ENCODE data around the gene SOCS2.
"Not testable (repeated sequence)": the region's sequence is repeated elsewhere in the genome, so short reads cannot be mapped to it uniquely, and the experiment has no call there.

Gene SOCS2

GRCh38 chr12:93571925-93572711 lies at the start of gene SOCS2:
TSS of gene SOCS2 (plus strand) at chr12:93572675. CDS start at chr12:93572898, 223 bp downstream.
- DNase-seq (ENCODE audit: low read depth), result no peak

- no peak for DNase-seq (ENCODE audit: low read depth)
Measured at GRCh38 chr12:93524386-93525133, 47.9 kb upstream of the SOCS2 start.

GRCh38 chr12:93526786-93527428 lies 45.6 kb upstream of the SOCS2 start:
- DNase-seq (ENCODE audit: low read depth), result no peak

GRCh38 chr12:93530358-93530757 lies 42.1 kb upstream of the SOCS2 start:
- no peak for DNase-seq (ENCODE audit: low read depth)

- no peak for DNase-seq (ENCODE audit: low read depth)
Measured at GRCh38 chr12:93533310-93533709, 39.2 kb upstream of the SOCS2 start.

- no peak for DNase-seq (ENCODE audit: low read depth)
Measured at GRCh38 chr12:93536111-93536765, 36.2 kb upstream of the SOCS2 start.

- DNase-seq (ENCODE audit: low read depth), result no peak
Measured at GRCh38 chr12:93536766-93537488, 35.5 kb upstream of the SOCS2 start.

- DNase-seq (ENCODE audit: low read depth), result no peak
Measured at GRCh38 chr12:93537769-93538168, 34.7 kb upstream of the SOCS2 start.

GRCh38 chr12:93539821-93540220 lies 32.7 kb upstream of the SOCS2 start:
- no peak for DNase-seq (ENCODE audit: low read depth)

GRCh38 chr12:93540466-93540865 lies 32.0 kb upstream of the SOCS2 start:
- DNase-seq (ENCODE audit: low read depth), result no peak

- DNase-seq (ENCODE audit: low read depth), result no peak
Measured at GRCh38 chr12:93541578-93542225, 30.8 kb upstream of the SOCS2 start.

- no peak for DNase-seq (ENCODE audit: low read depth)
Measured at GRCh38 chr12:93547778-93548177, 24.7 kb upstream of the SOCS2 start.

GRCh38 chr12:93549174-93549573 lies 23.3 kb upstream of the SOCS2 start:
- DNase-seq (ENCODE audit: low read depth), result no peak

GRCh38 chr12:93550748-93551611 lies 21.5 kb upstream of the SOCS2 start:
- DNase-seq (ENCODE audit: low read depth), result no peak

GRCh38 chr12:93552427-93552826 lies 20.0 kb upstream of the SOCS2 start:
- no peak for DNase-seq (ENCODE audit: low read depth)

GRCh38 chr12:93557879-93558278 lies 14.6 kb upstream of the SOCS2 start:
- DNase-seq (ENCODE audit: low read depth), result not testable (repeated sequence)

- not testable (repeated sequence) for DNase-seq (ENCODE audit: low read depth)
Measured at GRCh38 chr12:93558685-93559084, 13.8 kb upstream of the SOCS2 start.

GRCh38 chr12:93563807-93564538 lies 8.5 kb upstream of the SOCS2 start:
- DNase-seq (ENCODE audit: low read depth), result no peak

- DNase-seq (ENCODE audit: low read depth), result no peak
Measured at GRCh38 chr12:93565760-93566159, 6.7 kb upstream of the SOCS2 start.

Data from stimulated activated CD8-positive, alpha-beta memory T cell treated with anti-CD3 and anti-CD28 coated beads, Interleukin-12 subunit alpha, Interleukin-12 subunit beta, amount 100 ng/mL, for 4 hours (primary cell).